Measurements from ENCODE around the gene PCID2.

PCID2 gene

GRCh38 chr13:113232208-113233003, 23.9 kb upstream of the PCID2 start:
- no peaks in the 10 kb centered on the region for H3K9me3 ChIP-seq (ENCODE audit: control insufficient read depth, low read depth, low read length)
- no peaks in the 10 kb centered on the region for H3K4me1 ChIP-seq (ENCODE audit: control insufficient read depth, low read depth, low read length)
- H3K27me3 ChIP-seq (ENCODE audit: control insufficient read depth, insufficient read depth, low read length): no peaks in the 10 kb centered on the region
- H3K9ac ChIP-seq (ENCODE audit: low read length): no peak overlapping the region
- H3K36me3 ChIP-seq (ENCODE audit: control insufficient read depth, low read depth, low read length): peaks cover 59% of the 10 kb centered on the region
- H3K27ac ChIP-seq (ENCODE audit: low read length): no peak overlapping the region
- no peak overlapping the region for H3K4me3 ChIP-seq (ENCODE audit: low read length)

- H3K4me1 ChIP-seq (ENCODE audit: control insufficient read depth, low read depth, low read length): no peaks in the 10 kb centered on the region
- H3K9ac ChIP-seq (ENCODE audit: low read length): no peak overlapping the region
- H3K4me3 ChIP-seq (ENCODE audit: low read length): no peak overlapping the region
- H3K27ac ChIP-seq (ENCODE audit: low read length): no peak overlapping the region
- no peaks in the 10 kb centered on the region for H3K9me3 ChIP-seq (ENCODE audit: control insufficient read depth, low read depth, low read length)
- H3K36me3 ChIP-seq (ENCODE audit: control insufficient read depth, low read depth, low read length): peaks cover 59% of the 10 kb centered on the region
- H3K27me3 ChIP-seq (ENCODE audit: control insufficient read depth, insufficient read depth, low read length): no peaks in the 10 kb centered on the region
Observed at GRCh38 chr13:113231306-113232207, 23.1 kb upstream of the PCID2 start.

GRCh38 chr13:113229791-113230190, 21.3 kb upstream of the PCID2 start:
- H3K36me3 ChIP-seq (ENCODE audit: control insufficient read depth, low read depth, low read length): peaks cover 67% of the 10 kb centered on the region
- H3K9ac ChIP-seq (ENCODE audit: low read length): no peak overlapping the region
- H3K4me3 ChIP-seq (ENCODE audit: low read length): no peak overlapping the region
- H3K4me1 ChIP-seq (ENCODE audit: control insufficient read depth, low read depth, low read length): no peaks in the 10 kb centered on the region
- no peak overlapping the region for H3K27ac ChIP-seq (ENCODE audit: low read length)
- H3K27me3 ChIP-seq (ENCODE audit: control insufficient read depth, insufficient read depth, low read length): no peaks in the 10 kb centered on the region
- H3K9me3 ChIP-seq (ENCODE audit: control insufficient read depth, low read depth, low read length): no peaks in the 10 kb centered on the region

GRCh38 chr13:113229161-113229560, 20.7 kb upstream of the PCID2 start:
- H3K27me3 ChIP-seq (ENCODE audit: control insufficient read depth, insufficient read depth, low read length): no peaks in the 10 kb centered on the region
- no peak overlapping the region for H3K27ac ChIP-seq (ENCODE audit: low read length)
- H3K4me1 ChIP-seq (ENCODE audit: control insufficient read depth, low read depth, low read length): no peaks in the 10 kb centered on the region
- H3K9ac ChIP-seq (ENCODE audit: low read length): no peak overlapping the region
- peaks cover 68% of the 10 kb centered on the region for H3K36me3 ChIP-seq (ENCODE audit: control insufficient read depth, low read depth, low read length)
- no peak overlapping the region for H3K4me3 ChIP-seq (ENCODE audit: low read length)
- no peaks in the 10 kb centered on the region for H3K9me3 ChIP-seq (ENCODE audit: control insufficient read depth, low read depth, low read length)

GRCh38 chr13:113226873-113227450, 18.5 kb upstream of the PCID2 start:
- no peak overlapping the region for H3K9ac ChIP-seq (ENCODE audit: low read length)
- peaks cover 62% of the 10 kb centered on the region for H3K36me3 ChIP-seq (ENCODE audit: control insufficient read depth, low read depth, low read length)

GRCh38 chr13:113225515-113225914, 17.0 kb upstream of the PCID2 start:
- Histone ChIP-seq H3K9ac (ENCODE audit: low read length) (no peak overlapping the region), H3K27ac (ENCODE audit: low read length) (no peak overlapping the region), H3K4me3 (ENCODE audit: low read length) (no peak overlapping the region), H3K27me3 (ENCODE audit: control insufficient read depth, insufficient read depth, low read length) (no peaks in the 10 kb centered on the region), H3K4me1 (ENCODE audit: control insufficient read depth, low read depth, low read length) (no peaks in the 10 kb centered on the region), H3K9me3 (ENCODE audit: control insufficient read depth, low read depth, low read length) (no peaks in the 10 kb centered on the region), H3K36me3 (ENCODE audit: control insufficient read depth, low read depth, low read length) (peaks cover 69% of the 10 kb centered on the region)

More at GRCh38 chr13:113226873-113227450, 18.5 kb upstream of the PCID2 start:
- H3K4me1 ChIP-seq (ENCODE audit: control insufficient read depth, low read depth, low read length): no peaks in the 10 kb centered on the region
- H3K9me3 ChIP-seq (ENCODE audit: control insufficient read depth, low read depth, low read length): no peaks in the 10 kb centered on the region
- no peaks in the 10 kb centered on the region for H3K27me3 ChIP-seq (ENCODE audit: control insufficient read depth, insufficient read depth, low read length)
- H3K27ac ChIP-seq (ENCODE audit: low read length): no peak overlapping the region
- no peak overlapping the region for H3K4me3 ChIP-seq (ENCODE audit: low read length)

GRCh38 chr13:113224486-113224885, 16.0 kb upstream of the PCID2 start:
- Histone ChIP-seq H3K9ac (ENCODE audit: low read length) (no peak overlapping the region), H3K36me3 (ENCODE audit: control insufficient read depth, low read depth, low read length) (peaks cover 70% of the 10 kb centered on the region), H3K9me3 (ENCODE audit: control insufficient read depth, low read depth, low read length) (no peaks in the 10 kb centered on the region), H3K4me3 (ENCODE audit: low read length) (no peak overlapping the region), H3K27me3 (ENCODE audit: control insufficient read depth, insufficient read depth, low read length) (no peaks in the 10 kb centered on the region), H3K4me1 (ENCODE audit: control insufficient read depth, low read depth, low read length) (no peaks in the 10 kb centered on the region), H3K27ac (ENCODE audit: low read length) (no peak overlapping the region)

GRCh38 chr13:113223070-113223469, 14.6 kb upstream of the PCID2 start:
- H3K27ac ChIP-seq (ENCODE audit: low read length): no peak overlapping the region
- peaks cover 67% of the 10 kb centered on the region for H3K36me3 ChIP-seq (ENCODE audit: control insufficient read depth, low read depth, low read length)
- H3K4me3 ChIP-seq (ENCODE audit: low read length): no peak overlapping the region
- H3K9ac ChIP-seq (ENCODE audit: low read length): no peak overlapping the region
- no peaks in the 10 kb centered on the region for H3K27me3 ChIP-seq (ENCODE audit: control insufficient read depth, insufficient read depth, low read length)
- H3K9me3 ChIP-seq (ENCODE audit: control insufficient read depth, low read depth, low read length): no peaks in the 10 kb centered on the region
- no peaks in the 10 kb centered on the region for H3K4me1 ChIP-seq (ENCODE audit: control insufficient read depth, low read depth, low read length)

GRCh38 chr13:113220877-113221276, 12.4 kb upstream of the PCID2 start:
- H3K4me3 ChIP-seq (ENCODE audit: low read length): no peak overlapping the region
- no peak overlapping the region for H3K9ac ChIP-seq (ENCODE audit: low read length)
- peaks cover 15% of the 10 kb centered on the region for H3K4me1 ChIP-seq (ENCODE audit: control insufficient read depth, low read depth, low read length)
- no peaks in the 10 kb centered on the region for H3K27me3 ChIP-seq (ENCODE audit: control insufficient read depth, insufficient read depth, low read length)
- no peak overlapping the region for H3K27ac ChIP-seq (ENCODE audit: low read length)
- H3K36me3 ChIP-seq (ENCODE audit: control insufficient read depth, low read depth, low read length): peaks cover 49% of the 10 kb centered on the region
- no peaks in the 10 kb centered on the region for H3K9me3 ChIP-seq (ENCODE audit: control insufficient read depth, low read depth, low read length)

- peaks cover 42% of the 10 kb centered on the region for H3K36me3 ChIP-seq (ENCODE audit: control insufficient read depth, low read depth, low read length)
- no peaks in the 10 kb centered on the region for H3K27me3 ChIP-seq (ENCODE audit: control insufficient read depth, insufficient read depth, low read length)
- H3K27ac ChIP-seq (ENCODE audit: low read length): no peak overlapping the region
- peaks cover 17% of the 10 kb centered on the region for H3K4me1 ChIP-seq (ENCODE audit: control insufficient read depth, low read depth, low read length)
- no peaks in the 10 kb centered on the region for H3K9me3 ChIP-seq (ENCODE audit: control insufficient read depth, low read depth, low read length)
- H3K9ac ChIP-seq (ENCODE audit: low read length): no peak overlapping the region
- no peak overlapping the region for H3K4me3 ChIP-seq (ENCODE audit: low read length)
Observed at GRCh38 chr13:113220141-113220598, 11.7 kb upstream of the PCID2 start.

GRCh38 chr13:113219256-113219940, 10.9 kb upstream of the PCID2 start:
- Histone ChIP-seq H3K27me3 (ENCODE audit: control insufficient read depth, insufficient read depth, low read length) (no peaks in the 10 kb centered on the region), H3K36me3 (ENCODE audit: control insufficient read depth, low read depth, low read length) (peaks cover 34% of the 10 kb centered on the region), H3K4me1 (ENCODE audit: control insufficient read depth, low read depth, low read length) (peaks cover 17% of the 10 kb centered on the region), H3K9me3 (ENCODE audit: control insufficient read depth, low read depth, low read length) (no peaks in the 10 kb centered on the region), H3K9ac (ENCODE audit: low read length) (no peak overlapping the region), H3K4me3 (ENCODE audit: low read length) (no peak overlapping the region), H3K27ac (ENCODE audit: low read length) (no peak overlapping the region)
